ENCODE results near the gene DAPK3.
A peak's percentile ranks its signal among the peaks of the same experiment; 100 is the strongest.

Gene DAPK3

GRCh38 chr19:3970808-3971598, at the start of gene DAPK3 (continued):
- TF ChIP-seq ZNF518A (tag by site-specific recombination; conservative IDR thresholded peaks at IDR 0.05; ENCODE audit: low read depth) (no peak), HOXA7 (CRISPR knock-in tag; IDR thresholded peaks at IDR 0.05; ENCODE audit: borderline replicate concordance) (no peak), ZNF133 (tag by site-specific recombination; IDR thresholded peaks at IDR 0.05) (no peak), ZBTB48 (tag by site-specific recombination; IDR thresholded peaks at IDR 0.05) (peak; percentile 84; the same call in 1 of the 2 replicates), ELK4 (IDR thresholded peaks at IDR 0.05; ENCODE audit: borderline replicate concordance, low read depth, low read length) (peak; percentile 83; the same call in 1 of the 2 replicates), ZNF404 (tag by site-specific recombination; IDR thresholded peaks at IDR 0.05) (no peak), ZNF561 (tag by site-specific recombination; IDR thresholded peaks at IDR 0.05; ENCODE audit: borderline replicate concordance) (peak; percentile 88; the same call in 1 of the 2 replicates), ZNF398 (tag by site-specific recombination; IDR thresholded peaks at IDR 0.05) (no peak), TCF7L2 (IDR thresholded peaks at IDR 0.05; ENCODE audit: borderline replicate concordance, low read depth, low read length) (no peak), ZNF488 (tag by site-specific recombination; IDR thresholded peaks at IDR 0.05) (no peak), ZNF341 (tag by site-specific recombination; IDR thresholded peaks at IDR 0.05; ENCODE audit: low read depth) (peak; percentile 92), ZNF670 (tag by site-specific recombination; IDR thresholded peaks at IDR 0.05; ENCODE audit: low read depth) (no peak), ZSCAN18 (tag by site-specific recombination; IDR thresholded peaks at IDR 0.05) (no peak), SP3 (tag by site-specific recombination; IDR thresholded peaks at IDR 0.05) (peak; percentile 81)
- TF ChIP-seq, protein P1, sequence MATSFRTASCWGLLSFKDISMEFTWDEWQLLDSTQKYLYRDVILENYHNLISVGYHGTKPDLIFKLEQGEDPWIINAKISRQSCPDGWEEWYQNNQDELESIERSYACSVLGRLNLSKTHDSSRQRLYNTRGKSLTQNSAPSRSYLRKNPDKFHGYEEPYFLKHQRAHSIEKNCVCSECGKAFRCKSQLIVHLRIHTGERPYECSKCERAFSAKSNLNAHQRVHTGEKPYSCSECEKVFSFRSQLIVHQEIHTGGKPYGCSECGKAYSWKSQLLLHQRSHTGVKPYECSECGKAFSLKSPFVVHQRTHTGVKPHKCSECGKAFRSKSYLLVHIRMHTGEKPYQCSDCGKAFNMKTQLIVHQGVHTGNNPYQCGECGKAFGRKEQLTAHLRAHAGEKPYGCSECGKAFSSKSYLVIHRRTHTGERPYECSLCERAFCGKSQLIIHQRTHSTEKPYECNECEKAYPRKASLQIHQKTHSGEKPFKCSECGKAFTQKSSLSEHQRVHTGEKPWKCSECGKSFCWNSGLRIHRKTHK (tag by site-specific recombination; IDR thresholded peaks at IDR 0.05): no peak
- TF ChIP-seq, protein P2, sequence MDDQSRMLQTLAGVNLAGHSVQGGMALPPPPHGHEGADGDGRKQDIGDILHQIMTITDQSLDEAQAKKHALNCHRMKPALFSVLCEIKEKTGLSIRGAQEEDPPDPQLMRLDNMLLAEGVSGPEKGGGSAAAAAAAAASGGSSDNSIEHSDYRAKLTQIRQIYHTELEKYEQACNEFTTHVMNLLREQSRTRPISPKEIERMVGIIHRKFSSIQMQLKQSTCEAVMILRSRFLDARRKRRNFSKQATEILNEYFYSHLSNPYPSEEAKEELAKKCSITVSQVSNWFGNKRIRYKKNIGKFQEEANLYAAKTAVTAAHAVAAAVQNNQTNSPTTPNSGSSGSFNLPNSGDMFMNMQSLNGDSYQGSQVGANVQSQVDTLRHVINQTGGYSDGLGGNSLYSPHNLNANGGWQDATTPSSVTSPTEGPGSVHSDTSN (CRISPR knock-in tag; IDR thresholded peaks at IDR 0.05): peak; percentile 98
- TF ChIP-seq, protein P3, sequence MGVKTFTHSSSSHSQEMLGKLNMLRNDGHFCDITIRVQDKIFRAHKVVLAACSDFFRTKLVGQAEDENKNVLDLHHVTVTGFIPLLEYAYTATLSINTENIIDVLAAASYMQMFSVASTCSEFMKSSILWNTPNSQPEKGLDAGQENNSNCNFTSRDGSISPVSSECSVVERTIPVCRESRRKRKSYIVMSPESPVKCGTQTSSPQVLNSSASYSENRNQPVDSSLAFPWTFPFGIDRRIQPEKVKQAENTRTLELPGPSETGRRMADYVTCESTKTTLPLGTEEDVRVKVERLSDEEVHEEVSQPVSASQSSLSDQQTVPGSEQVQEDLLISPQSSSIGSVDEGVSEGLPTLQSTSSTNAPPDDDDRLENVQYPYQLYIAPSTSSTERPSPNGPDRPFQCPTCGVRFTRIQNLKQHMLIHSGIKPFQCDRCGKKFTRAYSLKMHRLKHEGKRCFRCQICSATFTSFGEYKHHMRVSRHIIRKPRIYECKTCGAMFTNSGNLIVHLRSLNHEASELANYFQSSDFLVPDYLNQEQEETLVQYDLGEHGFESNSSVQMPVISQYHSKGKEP (tag by site-specific recombination; IDR thresholded peaks at IDR 0.05): no peak
- TF ChIP-seq, protein P4, sequence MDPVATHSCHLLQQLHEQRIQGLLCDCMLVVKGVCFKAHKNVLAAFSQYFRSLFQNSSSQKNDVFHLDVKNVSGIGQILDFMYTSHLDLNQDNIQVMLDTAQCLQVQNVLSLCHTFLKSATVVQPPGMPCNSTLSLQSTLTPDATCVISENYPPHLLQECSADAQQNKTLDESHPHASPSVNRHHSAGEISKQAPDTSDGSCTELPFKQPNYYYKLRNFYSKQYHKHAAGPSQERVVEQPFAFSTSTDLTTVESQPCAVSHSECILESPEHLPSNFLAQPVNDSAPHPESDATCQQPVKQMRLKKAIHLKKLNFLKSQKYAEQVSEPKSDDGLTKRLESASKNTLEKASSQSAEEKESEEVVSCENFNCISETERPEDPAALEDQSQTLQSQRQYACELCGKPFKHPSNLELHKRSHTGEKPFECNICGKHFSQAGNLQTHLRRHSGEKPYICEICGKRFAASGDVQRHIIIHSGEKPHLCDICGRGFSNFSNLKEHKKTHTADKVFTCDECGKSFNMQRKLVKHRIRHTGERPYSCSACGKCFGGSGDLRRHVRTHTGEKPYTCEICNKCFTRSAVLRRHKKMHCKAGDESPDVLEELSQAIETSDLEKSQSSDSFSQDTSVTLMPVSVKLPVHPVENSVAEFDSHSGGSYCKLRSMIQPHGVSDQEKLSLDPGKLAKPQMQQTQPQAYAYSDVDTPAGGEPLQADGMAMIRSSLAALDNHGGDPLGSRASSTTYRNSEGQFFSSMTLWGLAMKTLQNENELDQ (tag by site-specific recombination; IDR thresholded peaks at IDR 0.05; ENCODE audit: low read depth): no peak
